Esophagus muscularis mucosa (tissue), 4 donors: Measurements from ENCODE around the gene PTPN14. TPM values are rescaled to one million over a fixed set of nuclear protein-coding genes. Genes with fewer than 3 reads are reported as not detected.

Experiments
- DNase-seq: peaks from one replicate; pipeline ENCODE4 v3.0.0-alpha.2; 2017; ENCODE audit errors: extremely low spot score
- H3K27ac ChIP-seq, 4 donors: fragments of 200-600 bp; sonication (generic); replicated peaks in 1 of 4; 1 replicate in 3 of 4; 2 replicates in 1 of 4; pipeline ENCODE4 v1.5.1; 2016 to 2019; ENCODE audit warnings: mild to moderate bottlenecking in 1 of 4
- H3K27me3 ChIP-seq, 4 donors: fragments of 200-600 bp; sonication (generic); one replicate each; pipeline versions ENCODE4 v1.5.1 to v1.6.0; 2016 to 2019
- H3K36me3 ChIP-seq, 4 donors: fragments of 200-600 bp; sonication (generic); one replicate each; pipeline ENCODE4 v1.5.1; 2016 to 2019
- H3K4me1 ChIP-seq, 4 donors: fragments of 200-600 bp; sonication (generic); one replicate each; pipeline ENCODE4 v1.5.1; 2016 to 2019
- H3K4me3 ChIP-seq, 4 donors: fragments of 200-600 bp; sonication (generic); 1 replicate in 2 of 4; 2 replicates in 2 of 4; pipeline ENCODE4 v1.5.1; 2016 to 2019; ENCODE audit warnings: mild to moderate bottlenecking in 4 of 4, moderate library complexity in 1 of 4
- H3K9me3 ChIP-seq, 4 donors: fragments of 200-600 bp; sonication (generic); 1 replicate in 3 of 4; 2 replicates in 1 of 4; pipeline ENCODE4 v1.5.1; 2016 to 2019
- EP300 ChIP-seq: sonication (generic); formaldehyde crosslinking; IDR thresholded peaks from one replicate; pipeline ENCODE4 v1.6.1; 2017; ENCODE audit warnings: antibody characterized with exemption
- POLR2A ChIP-seq: fragments of 450-650 bp; IDR thresholded peaks from one replicate; pipeline ENCODE4 v1.6.1; 2017; ENCODE audit warnings: antibody characterized with exemption, moderate library complexity, mild to moderate bottlenecking, low read depth
- POLR2AphosphoS5 ChIP-seq, 2 donors: sonication (generic); formaldehyde crosslinking; IDR thresholded peaks; one replicate each; pipeline ENCODE4 v1.6.1; 2017; ENCODE audit warnings: antibody characterized with exemption in 2 of 2
- WGBS: methylation state at CpG from one replicate; pipeline ENCODE4 v1.1.5; 2018; 5-methylcytosine and 5-hydroxymethylcytosine counted together
- intact Hi-C: fragments of 100-400 bp; cut with DNase I; formaldehyde crosslinking; loops from one replicate; pipeline ENCODE4 v1.15.1; 2023
- total RNA-seq, 4 donors: library from RNA; depleted of rRNA; stranded (reverse); fragments of >200 nt; gene quantifications; one replicate each; pipeline versions ENCODE4 v1.1.0 to v1.2.1, GENCODE V29; 2016
- TF ChIP-seq, protein P1 (sequence below), 3 experiments: fragments of 200-600 bp in 2 of 3; fragments of 450-650 bp in 1 of 3; sonication (generic) in 2 of 3; IDR thresholded peaks; one replicate each; pipeline ENCODE4 v1.5.1; 2017 to 2019; ENCODE audit warnings: antibody characterized with exemption in 3 of 3, mild to moderate bottlenecking in 2 of 3, moderate library complexity in 1 of 3

The PTPN14 gene
- total RNA-seq, 4 donors from 2014 or later, result 48.5 to 108 (median 69.1) TPM

DNA sequence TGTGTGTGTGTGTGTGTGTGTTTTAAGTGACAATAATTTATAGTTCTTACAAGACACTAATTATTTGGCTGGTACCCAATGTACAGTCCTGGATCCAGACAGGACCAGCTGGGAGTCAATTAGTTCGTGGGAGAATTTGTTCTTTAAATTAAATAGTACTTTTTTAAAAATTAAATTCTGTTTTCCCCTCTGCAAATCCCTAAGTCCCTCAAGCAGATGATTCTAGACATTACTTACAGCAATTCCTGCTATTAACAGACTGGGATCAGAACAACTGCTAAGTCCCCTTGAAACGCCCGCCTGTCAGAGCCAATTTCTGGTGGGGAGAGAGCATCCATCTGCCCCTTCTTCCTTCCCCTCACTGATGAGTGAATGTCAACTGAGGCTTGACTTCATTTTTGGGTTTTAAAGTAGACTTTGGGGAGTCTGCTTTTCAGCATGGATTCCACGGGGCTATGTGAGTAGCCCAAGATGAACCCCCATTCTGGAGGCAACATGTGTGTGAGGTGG lies 186.6 kb downstream of the PTPN14 start:
- whole genome bisulfite sequencing, result 92% methylated on average over 4 of the region's 4 CpGs
- intact Hi-C loops, result no loop called here
- TF ChIP-seq EP300 (no peak), POLR2AphosphoS5 (IDR thresholded peaks at IDR 0.05) (no peak)
- Histone ChIP-seq H3K27me3 (no peaks in the 10 kb centered on the region), H3K4me1 (peaks cover 0 to 35% (median 0%) of the 10 kb centered on the region in 4 donors), H3K27ac (no peak overlapping the region), H3K9me3 (no peaks in the 10 kb centered on the region), H3K4me3 (no peak overlapping the region), H3K36me3 (peaks cover 26 to 82% (median 47%) of the 10 kb centered on the region in 4 donors)
- no peak for DNase-seq

DNA sequence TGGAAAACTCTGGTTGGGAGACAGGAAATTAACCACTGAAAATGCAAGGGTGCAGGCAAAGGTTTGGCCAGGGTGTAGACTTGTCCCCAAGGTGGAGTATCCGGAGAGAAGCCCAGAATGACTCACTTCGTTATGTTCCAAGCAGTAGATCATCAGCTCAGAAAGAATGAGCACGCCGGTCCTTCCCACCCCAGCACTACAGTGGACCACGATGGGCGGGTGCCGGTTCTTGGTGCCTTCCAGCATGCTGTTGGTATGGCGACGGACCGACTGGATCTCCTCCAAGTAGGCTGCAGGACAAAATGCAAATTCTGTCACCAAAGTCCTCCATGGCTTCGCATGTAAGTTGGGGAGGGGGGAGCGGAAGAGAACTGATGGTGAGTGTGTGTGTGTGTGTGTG lies 187.0 kb downstream of the PTPN14 start:
- TF ChIP-seq POLR2AphosphoS5 (IDR thresholded peaks at IDR 0.05) (no peak), POLR2A (no peak), EP300 (no peak)
- Histone ChIP-seq H3K9me3 (no peaks in the 10 kb centered on the region), H3K4me1 (peaks cover 0 to 35% (median 0%) of the 10 kb centered on the region in 4 donors), H3K4me3 (no peak overlapping the region), H3K27me3 (no peaks in the 10 kb centered on the region), H3K27ac (no peak overlapping the region), H3K36me3 (peaks cover 26 to 82% (median 47%) of the 10 kb centered on the region in 4 donors)
- no peak for DNase-seq
- intact Hi-C loops, result no loop called here
- 94% methylated on average over 12 of the region's 12 CpGs for WGBS

DNA sequence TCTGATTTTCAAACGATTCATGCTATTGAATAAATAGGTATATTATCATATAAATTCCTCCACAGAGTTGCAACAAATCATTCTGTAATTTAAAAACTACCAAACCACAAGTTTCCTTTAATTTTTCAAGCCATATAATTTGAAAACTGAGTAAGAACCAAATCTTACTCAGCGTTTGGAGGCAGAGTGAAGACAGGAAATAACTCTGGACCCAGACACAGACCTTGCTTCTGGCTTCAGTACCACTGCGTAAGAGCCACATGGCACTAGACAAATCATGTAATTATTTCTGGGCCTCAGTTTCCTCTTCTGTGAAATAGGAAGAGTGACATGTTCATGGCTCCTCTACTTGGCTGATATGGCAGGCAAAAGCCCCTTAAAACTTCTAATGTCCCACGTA lies 188.0 kb downstream of the PTPN14 start:
- no peak overlapping the region for H3K27ac ChIP-seq
- TF ChIP-seq POLR2A (no peak), POLR2AphosphoS5 (IDR thresholded peaks at IDR 0.05) (no peak), EP300 (no peak)
- TF ChIP-seq, protein P1, sequence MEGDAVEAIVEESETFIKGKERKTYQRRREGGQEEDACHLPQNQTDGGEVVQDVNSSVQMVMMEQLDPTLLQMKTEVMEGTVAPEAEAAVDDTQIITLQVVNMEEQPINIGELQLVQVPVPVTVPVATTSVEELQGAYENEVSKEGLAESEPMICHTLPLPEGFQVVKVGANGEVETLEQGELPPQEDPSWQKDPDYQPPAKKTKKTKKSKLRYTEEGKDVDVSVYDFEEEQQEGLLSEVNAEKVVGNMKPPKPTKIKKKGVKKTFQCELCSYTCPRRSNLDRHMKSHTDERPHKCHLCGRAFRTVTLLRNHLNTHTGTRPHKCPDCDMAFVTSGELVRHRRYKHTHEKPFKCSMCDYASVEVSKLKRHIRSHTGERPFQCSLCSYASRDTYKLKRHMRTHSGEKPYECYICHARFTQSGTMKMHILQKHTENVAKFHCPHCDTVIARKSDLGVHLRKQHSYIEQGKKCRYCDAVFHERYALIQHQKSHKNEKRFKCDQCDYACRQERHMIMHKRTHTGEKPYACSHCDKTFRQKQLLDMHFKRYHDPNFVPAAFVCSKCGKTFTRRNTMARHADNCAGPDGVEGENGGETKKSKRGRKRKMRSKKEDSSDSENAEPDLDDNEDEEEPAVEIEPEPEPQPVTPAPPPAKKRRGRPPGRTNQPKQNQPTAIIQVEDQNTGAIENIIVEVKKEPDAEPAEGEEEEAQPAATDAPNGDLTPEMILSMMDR (IDR thresholded peaks at IDR 0.05), result no peak
- WGBS, result 85% methylated on average over 4 of the region's 4 CpGs

DNA sequence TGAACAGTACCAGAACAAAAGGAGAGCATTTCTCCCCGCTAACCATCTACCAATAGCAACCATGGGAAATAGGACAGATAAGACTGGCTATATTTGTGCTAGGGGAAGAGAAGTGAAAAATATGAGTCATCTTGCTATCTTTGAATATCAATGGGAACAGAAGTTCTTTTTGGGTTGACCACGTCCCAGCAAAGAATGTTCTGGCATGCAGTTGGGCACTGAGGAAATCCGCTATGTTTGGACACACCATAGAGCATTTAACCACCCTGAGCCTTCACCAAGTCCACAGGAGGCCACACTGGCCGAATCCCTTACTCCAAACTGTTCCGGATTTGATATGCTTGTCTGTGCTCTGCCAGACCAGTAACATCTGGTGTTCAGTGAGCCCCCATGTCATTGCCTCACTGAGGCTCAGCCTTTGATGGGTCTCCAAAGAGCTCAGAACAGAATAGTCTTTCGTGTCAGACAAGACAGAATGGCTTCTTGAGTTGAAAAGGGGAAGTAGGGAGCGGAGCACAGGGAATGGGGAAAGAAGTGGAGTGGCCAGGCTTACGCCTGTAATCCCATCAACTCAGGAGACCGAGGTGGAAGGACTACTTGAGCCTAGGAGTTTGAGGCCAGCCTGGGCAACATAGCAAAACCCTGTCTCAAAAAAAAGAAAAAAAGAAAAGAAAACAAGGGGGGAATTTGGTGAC lies 189.1 kb downstream of the PTPN14 start:
- intact Hi-C loops, result no loop called here
- DNase-seq, result no peak
- Histone ChIP-seq H3K9me3 (no peaks in the 10 kb centered on the region), H3K27me3 (no peaks in the 10 kb centered on the region), H3K4me1 (peaks cover 0 to 35% (median 0%) of the 10 kb centered on the region in 4 donors), H3K27ac (no peak overlapping the region), H3K4me3 (no peak overlapping the region), H3K36me3 (peaks cover 30 to 80% (median 45%) of the 10 kb centered on the region in 4 donors)
- 83% methylated on average over 9 of the region's 9 CpGs for whole genome bisulfite sequencing
- TF ChIP-seq EP300 (no peak), POLR2A (no peak), POLR2AphosphoS5 (IDR thresholded peaks at IDR 0.05) (no peak)
- TF ChIP-seq, protein P1 (IDR thresholded peaks at IDR 0.05), result no peak

More for the DNA sequence above, 188.0 kb downstream of the PTPN14 start:
- DNase-seq, result no peak
- no peaks in the 10 kb centered on the region for H3K9me3 ChIP-seq
- H3K4me1 ChIP-seq, result peaks cover 0 to 35% (median 0%) of the 10 kb centered on the region in 4 donors
- H3K36me3 ChIP-seq, result peaks cover 26 to 80% (median 41%) of the 10 kb centered on the region in 4 donors
- H3K4me3 ChIP-seq, result no peak overlapping the region
- H3K27me3 ChIP-seq, result no peaks in the 10 kb centered on the region
- intact Hi-C loops, result no loop called here

DNA sequence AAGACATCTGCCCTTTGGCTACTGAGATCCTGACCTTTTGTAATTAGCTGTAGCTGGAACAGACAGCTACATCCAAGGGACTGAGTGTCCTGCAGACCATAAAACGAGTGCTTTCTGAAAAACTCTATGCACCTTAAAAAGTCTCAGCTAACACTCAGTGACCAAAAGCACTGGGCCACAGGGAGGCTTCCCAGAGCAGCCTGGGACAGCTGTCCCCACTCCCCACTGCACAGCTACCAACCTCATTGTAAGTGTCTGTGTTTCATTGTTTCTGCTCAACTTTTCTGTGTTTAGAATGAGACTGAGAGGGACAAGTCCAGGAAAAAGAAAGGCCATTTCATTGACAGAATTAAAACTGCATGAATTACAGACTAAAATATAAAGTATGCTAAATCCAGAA lies 189.8 kb downstream of the PTPN14 start:
- H3K4me3 ChIP-seq, result no peak overlapping the region
- peaks cover 32 to 84% (median 49%) of the 10 kb centered on the region in 4 donors for H3K36me3 ChIP-seq
- H3K9me3 ChIP-seq, result no peaks in the 10 kb centered on the region
- intact Hi-C loops, result no loop called here
- DNase-seq, result no peak
- H3K27ac ChIP-seq, result no peak overlapping the region
- peaks cover 0 to 35% (median 0%) of the 10 kb centered on the region in 4 donors for H3K4me1 ChIP-seq
- 88% methylated on average over 1 of the region's 1 CpG for WGBS
- TF ChIP-seq EP300 (no peak), POLR2A (no peak), POLR2AphosphoS5 (IDR thresholded peaks at IDR 0.05) (no peak)
- TF ChIP-seq, protein P1 (IDR thresholded peaks at IDR 0.05), result no peak
- H3K27me3 ChIP-seq, result no peaks in the 10 kb centered on the region
